ENCODE results near the gene NNT. TPM values are rescaled to one million over a fixed set of nuclear protein-coding genes. Genes with fewer than 3 reads are reported as not detected.
A peak's percentile ranks its signal among the peaks of the same experiment; 100 is the strongest.
"Not testable (repeated sequence)": the region's sequence is repeated elsewhere in the genome, so short reads cannot be mapped to it uniquely, and the experiment has no call there.

NNT gene
- polyA plus RNA-seq, 3 donors, result 124 to 128 (median 126) TPM

- no peak for DNase-seq (ENCODE audit: low read depth in 3 of 3, low spot score in 2 of 3)
Measured at GRCh38 chr5:43582082-43583005, 20.6 kb upstream of the NNT start.

GRCh38 chr5:43583724-43584123, 19.3 kb upstream of the NNT start:
- DNase-seq (ENCODE audit: low read depth in 3 of 3, low spot score in 2 of 3), result no peak

- DNase-seq (ENCODE audit: low read depth in 3 of 3, low spot score in 2 of 3), result no peak
Measured at GRCh38 chr5:43584166-43584699, 18.7 kb upstream of the NNT start.

GRCh38 chr5:43588842-43589241, 14.1 kb upstream of the NNT start:
- DNase-seq (ENCODE audit: low read depth in 3 of 3, low spot score in 2 of 3), result no peak

- no peak for DNase-seq (ENCODE audit: low read depth in 3 of 3, low spot score in 2 of 3)
Measured at GRCh38 chr5:43589310-43589709, 13.7 kb upstream of the NNT start.

GRCh38 chr5:43590700-43591099, 12.3 kb upstream of the NNT start:
- DNase-seq (ENCODE audit: low read depth in 3 of 3, low spot score in 2 of 3), result no peak

GRCh38 chr5:43592363-43592762, 10.6 kb upstream of the NNT start:
- DNase-seq (ENCODE audit: low read depth in 3 of 3, low spot score in 2 of 3), result no peak

GRCh38 chr5:43598927-43599326, 4.1 kb upstream of the NNT start:
- DNase-seq (ENCODE audit: low read depth in 3 of 3, low spot score in 2 of 3), result not testable (repeated sequence)

- DNase-seq (ENCODE audit: low read depth in 3 of 3, low spot score in 2 of 3), result peak in 2 of 3 donors; percentile 2 to 7
Measured at GRCh38 chr5:43601454-43602260, 1.3 kb upstream of the NNT start.

GRCh38 chr5:43603344-43604217, 601 bp downstream of the NNT start:
- DNase-seq (ENCODE audit: low read depth in 3 of 3, low spot score in 2 of 3), result peak; percentile 20 to 27 (median 21)

- no peak for DNase-seq (ENCODE audit: low read depth in 3 of 3, low spot score in 2 of 3)
Measured at GRCh38 chr5:43604699-43605098, 1.7 kb downstream of the NNT start.

- DNase-seq (ENCODE audit: low read depth in 3 of 3, low spot score in 2 of 3), result no peak
Measured at GRCh38 chr5:43606351-43606750, 3.4 kb downstream of the NNT start.

- DNase-seq (ENCODE audit: low read depth in 3 of 3, low spot score in 2 of 3), result no peak
Measured at GRCh38 chr5:43608406-43608805, 5.4 kb downstream of the NNT start.

- no peak for DNase-seq (ENCODE audit: low read depth in 3 of 3, low spot score in 2 of 3)
Measured at GRCh38 chr5:43609752-43610151, 6.8 kb downstream of the NNT start.

- no peak for DNase-seq (ENCODE audit: low read depth in 3 of 3, low spot score in 2 of 3)
Measured at GRCh38 chr5:43613370-43613769, 10.4 kb downstream of the NNT start.

- no peak for DNase-seq (ENCODE audit: low read depth in 3 of 3, low spot score in 2 of 3)
Measured at GRCh38 chr5:43615445-43616184, 12.6 kb downstream of the NNT start.

GRCh38 chr5:43616535-43616934, 13.6 kb downstream of the NNT start:
- DNase-seq (ENCODE audit: low read depth in 3 of 3, low spot score in 2 of 3), result no peak

- DNase-seq (ENCODE audit: low read depth in 3 of 3, low spot score in 2 of 3), result no peak
Measured at GRCh38 chr5:43619380-43619779, 16.4 kb downstream of the NNT start.

- DNase-seq (ENCODE audit: low read depth in 3 of 3, low spot score in 2 of 3), result no peak
Measured at GRCh38 chr5:43619911-43620310, 16.9 kb downstream of the NNT start.
